ENCODE results near the gene SEMA3F. TPM values are rescaled to one million over a fixed set of nuclear protein-coding genes. Genes with fewer than 3 reads are reported as not detected.
A peak's percentile ranks its signal among the peaks of the same experiment; 100 is the strongest.

SEMA3F gene
- total RNA-seq, 1 donor from 2014 or later: 0.21 TPM

- Mint-ChIP-seq H3K9me3 (no peaks in the 10 kb centered on the region), H3K4me1 (ENCODE audit: low read depth) (no peaks in the 10 kb centered on the region), H3K27me3 (ENCODE audit: insufficient read depth) (peaks cover 44% of the 10 kb centered on the region), H3K27ac (peak overlapping the region; percentile 21), H3K4me3 (peak overlapping the region; percentile 81), H3K36me3 (ENCODE audit: low read depth) (no peaks in the 10 kb centered on the region)
- no peak for DNase-seq (ENCODE audit: low spot score)
- intact Hi-C loops (cut with micrococcal nuclease): loop anchor here (2.0 kb wide), 2 partner anchors 13 to 33 kb away; no protein-coding TSS in a partner anchor
These were observed 1.2 kb upstream of the SEMA3F start for GRCh38 chr3:50153782-50154475.

GRCh38 chr3:50154476-50154839 lies 666 bp upstream of the SEMA3F start:
- no peak for DNase-seq (ENCODE audit: low spot score)
- Mint-ChIP-seq H3K4me1 (ENCODE audit: low read depth) (no peaks in the 10 kb centered on the region), H3K27me3 (ENCODE audit: insufficient read depth) (peaks cover 47% of the 10 kb centered on the region), H3K4me3 (peak overlapping the region; percentile 81), H3K9me3 (no peaks in the 10 kb centered on the region), H3K27ac (no peak overlapping the region), H3K36me3 (ENCODE audit: low read depth) (no peaks in the 10 kb centered on the region)
- intact Hi-C loops (cut with micrococcal nuclease): loop anchor here (2.0 kb wide), 2 partner anchors 14 to 34 kb away; no protein-coding TSS in a partner anchor

DNA sequence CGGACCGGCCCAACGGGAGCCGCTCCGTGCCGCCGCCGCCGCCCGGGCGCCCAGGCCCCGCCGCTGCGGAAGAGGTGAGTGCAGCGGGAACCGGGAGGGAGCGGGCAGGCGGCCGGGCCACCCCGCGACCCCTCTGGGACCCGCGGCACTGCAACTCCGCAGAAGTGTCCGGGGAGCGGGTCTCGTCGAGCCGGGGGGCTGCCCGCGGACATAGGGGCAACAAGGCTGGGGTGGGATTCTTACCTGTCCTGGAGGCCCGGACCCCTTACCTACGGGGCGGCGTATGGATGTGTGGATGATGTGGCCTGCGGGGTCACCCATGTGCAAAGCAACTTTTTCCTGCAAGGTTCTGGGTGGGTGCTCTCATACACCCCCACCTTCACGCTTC lies 361 bp downstream of the SEMA3F start:
- Mint-ChIP-seq H3K9me3 (no peaks in the 10 kb centered on the region), H3K27ac (no peak overlapping the region), H3K36me3 (ENCODE audit: low read depth) (no peaks in the 10 kb centered on the region), H3K27me3 (ENCODE audit: insufficient read depth) (peaks cover 43% of the 10 kb centered on the region), H3K4me1 (ENCODE audit: low read depth) (no peaks in the 10 kb centered on the region), H3K4me3 (peak overlapping the region; percentile 79)
- intact Hi-C loops (cut with micrococcal nuclease): loop anchor here (1.0 to 2.0 kb wide), 5 partner anchors 15 to 80 kb away; partner anchors contain the start of gene RBM5
- no peak for DNase-seq (ENCODE audit: low spot score)

- Mint-ChIP-seq H3K36me3 (ENCODE audit: low read depth) (no peaks in the 10 kb centered on the region), H3K4me3 (peak overlapping the region; percentile 79), H3K9me3 (no peaks in the 10 kb centered on the region), H3K4me1 (ENCODE audit: low read depth) (no peaks in the 10 kb centered on the region), H3K27ac (no peak overlapping the region), H3K27me3 (ENCODE audit: insufficient read depth) (peaks cover 43% of the 10 kb centered on the region)
- DNase-seq (ENCODE audit: low spot score): no peak
- intact Hi-C loops (cut with micrococcal nuclease): loop anchor here (1.0 to 2.0 kb wide), 5 partner anchors 15 to 79 kb away; partner anchors contain the start of gene RBM5
These were observed 767 bp downstream of the SEMA3F start for GRCh38 chr3:50155891-50156290.

DNA sequence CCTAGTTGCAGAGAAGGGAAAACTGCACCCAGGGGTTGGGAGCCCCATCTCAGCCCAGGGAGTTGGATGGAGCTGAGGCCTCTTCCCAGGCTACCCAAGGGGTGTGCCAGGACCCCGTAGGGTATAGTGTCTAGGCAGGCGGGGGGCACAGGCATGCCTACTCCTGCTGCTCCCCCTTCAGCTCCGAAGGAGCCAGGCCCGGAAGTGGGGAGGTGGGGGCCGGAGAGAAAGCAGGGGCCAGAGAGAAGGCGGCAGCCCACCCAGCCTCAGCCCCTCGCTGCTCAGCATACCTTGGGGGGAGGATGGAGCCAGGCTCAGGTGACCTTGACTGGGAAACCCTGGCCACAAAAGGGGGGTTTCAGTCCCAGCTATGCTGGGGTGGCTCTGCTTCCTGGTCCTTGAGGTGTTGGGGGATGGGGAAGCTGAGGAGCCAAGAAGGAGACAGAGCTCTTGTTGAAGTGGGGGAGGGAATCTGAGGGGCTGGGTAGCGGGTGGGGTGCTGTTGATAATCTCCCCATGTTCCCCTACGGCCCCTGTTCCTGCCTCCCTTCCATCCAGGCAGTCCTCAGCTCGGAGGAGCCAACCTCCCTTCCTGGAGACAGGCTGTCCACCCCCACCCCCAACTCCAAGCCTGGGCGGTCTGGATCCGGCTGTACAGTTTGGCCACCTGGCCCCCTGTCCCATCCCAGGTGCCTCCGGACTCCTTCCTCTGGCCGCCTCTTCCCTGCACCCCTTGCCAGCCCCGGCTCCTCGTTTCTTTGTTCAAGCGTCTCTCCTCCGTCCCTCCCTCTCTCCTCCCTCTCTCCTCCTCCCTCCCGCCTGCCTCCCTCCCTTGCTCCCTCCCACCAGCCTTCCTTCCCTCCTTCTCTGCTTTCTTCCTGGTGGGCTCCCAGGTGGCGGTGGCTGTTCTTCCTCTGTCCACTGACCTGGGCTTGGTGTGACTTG lies 1.7 kb downstream of the SEMA3F start:
- intact Hi-C loops (cut with micrococcal nuclease): no loop called here
- Mint-ChIP-seq H3K36me3 (ENCODE audit: low read depth) (no peaks in the 10 kb centered on the region), H3K9me3 (no peaks in the 10 kb centered on the region), H3K27me3 (ENCODE audit: insufficient read depth) (peaks cover 43% of the 10 kb centered on the region), H3K27ac (no peak overlapping the region), H3K4me3 (peak overlapping the region; percentile 56), H3K4me1 (ENCODE audit: low read depth) (no peaks in the 10 kb centered on the region)
- DNase-seq (ENCODE audit: low spot score): no peak

DNA sequence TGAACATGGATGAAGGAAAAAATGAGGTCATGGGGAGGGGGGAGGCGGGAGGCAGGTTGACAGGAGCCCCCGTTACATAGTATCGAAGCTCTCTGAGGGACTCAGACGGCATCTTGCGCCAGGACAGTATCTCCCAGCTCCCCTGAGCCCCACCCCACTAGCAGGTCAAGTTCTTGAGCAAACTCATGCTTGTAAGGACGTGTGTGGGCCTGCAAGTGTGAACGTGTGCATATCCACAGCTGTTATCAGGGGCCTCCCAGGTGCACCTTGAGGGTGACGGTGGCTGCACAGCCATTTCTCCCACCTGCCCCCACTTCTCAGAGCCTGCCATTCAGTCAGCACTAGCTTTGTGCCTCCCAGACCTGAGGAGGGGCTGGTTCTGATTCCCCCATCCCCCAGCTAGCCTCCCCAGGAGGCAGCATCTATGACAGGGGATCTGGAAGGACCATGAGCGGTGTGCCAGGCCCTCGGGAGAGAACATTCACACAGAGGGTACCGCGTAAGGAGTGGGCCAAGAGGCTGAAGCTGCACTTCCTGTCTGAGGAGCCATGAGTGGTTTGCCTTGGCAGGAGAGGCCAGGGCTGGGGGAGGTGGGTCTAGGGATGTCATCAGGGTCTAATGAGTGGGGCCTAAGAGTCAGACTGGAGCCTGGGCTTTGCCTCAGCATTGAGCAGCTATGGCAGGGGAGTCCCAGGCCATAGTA lies 2.9 kb downstream of the SEMA3F start:
- Mint-ChIP-seq H3K36me3 (ENCODE audit: low read depth) (no peaks in the 10 kb centered on the region), H3K27ac (no peak overlapping the region), H3K4me1 (ENCODE audit: low read depth) (no peaks in the 10 kb centered on the region), H3K4me3 (peak overlapping the region; percentile 56), H3K27me3 (ENCODE audit: insufficient read depth) (peaks cover 44% of the 10 kb centered on the region), H3K9me3 (no peaks in the 10 kb centered on the region)
- no peak for DNase-seq (ENCODE audit: low spot score)
- intact Hi-C loops (cut with micrococcal nuclease): no loop called here

GRCh38 chr3:50158530-50159146 lies 3.5 kb downstream of the SEMA3F start:
- intact Hi-C loops (cut with micrococcal nuclease): no loop called here
- Mint-ChIP-seq H3K36me3 (ENCODE audit: low read depth) (no peaks in the 10 kb centered on the region), H3K4me3 (no peak overlapping the region), H3K4me1 (ENCODE audit: low read depth) (no peaks in the 10 kb centered on the region), H3K27me3 (ENCODE audit: insufficient read depth) (peaks cover 38% of the 10 kb centered on the region), H3K27ac (no peak overlapping the region), H3K9me3 (no peaks in the 10 kb centered on the region)
- no peak for DNase-seq (ENCODE audit: low spot score)

- Mint-ChIP-seq H3K4me1 (ENCODE audit: low read depth) (no peaks in the 10 kb centered on the region), H3K4me3 (no peak overlapping the region), H3K9me3 (no peaks in the 10 kb centered on the region), H3K36me3 (ENCODE audit: low read depth) (no peaks in the 10 kb centered on the region), H3K27ac (no peak overlapping the region), H3K27me3 (ENCODE audit: insufficient read depth) (peaks cover 30% of the 10 kb centered on the region)
- intact Hi-C loops (cut with micrococcal nuclease): no loop called here
- DNase-seq (ENCODE audit: low spot score): no peak
These were observed 5.4 kb downstream of the SEMA3F start for GRCh38 chr3:50160561-50160983.

DNA sequence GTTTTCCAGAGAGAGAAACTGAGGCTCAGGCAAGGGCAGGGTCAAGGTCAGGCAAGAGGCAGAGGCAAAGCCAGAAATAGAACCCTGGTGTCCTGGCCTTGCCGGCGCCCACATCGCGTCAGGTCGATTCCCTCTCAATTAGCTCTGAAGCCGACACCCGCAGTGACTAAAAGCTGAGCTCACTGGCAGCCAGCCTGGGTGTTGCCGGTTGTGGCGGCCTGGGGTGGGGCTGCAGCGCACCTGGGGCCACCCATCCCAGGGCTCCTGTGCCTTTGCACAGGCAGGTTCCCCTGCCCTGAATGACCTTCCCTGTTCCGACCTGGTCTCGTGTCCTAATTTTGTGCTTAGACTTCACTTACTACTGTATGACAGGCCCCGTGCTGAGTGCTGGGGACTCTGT lies 6.2 kb downstream of the SEMA3F start:
- H3K9me3 Mint-ChIP-seq: no peaks in the 10 kb centered on the region
- intact Hi-C loops (cut with micrococcal nuclease): no loop called here
- no peaks in the 10 kb centered on the region for H3K4me1 Mint-ChIP-seq (ENCODE audit: low read depth)
- DNase-seq (ENCODE audit: low spot score): no peak
- peaks cover 23% of the 10 kb centered on the region for H3K27me3 Mint-ChIP-seq (ENCODE audit: insufficient read depth)
- H3K27ac Mint-ChIP-seq: no peak overlapping the region
- H3K4me3 Mint-ChIP-seq: no peak overlapping the region
- no peaks in the 10 kb centered on the region for H3K36me3 Mint-ChIP-seq (ENCODE audit: low read depth)

DNA sequence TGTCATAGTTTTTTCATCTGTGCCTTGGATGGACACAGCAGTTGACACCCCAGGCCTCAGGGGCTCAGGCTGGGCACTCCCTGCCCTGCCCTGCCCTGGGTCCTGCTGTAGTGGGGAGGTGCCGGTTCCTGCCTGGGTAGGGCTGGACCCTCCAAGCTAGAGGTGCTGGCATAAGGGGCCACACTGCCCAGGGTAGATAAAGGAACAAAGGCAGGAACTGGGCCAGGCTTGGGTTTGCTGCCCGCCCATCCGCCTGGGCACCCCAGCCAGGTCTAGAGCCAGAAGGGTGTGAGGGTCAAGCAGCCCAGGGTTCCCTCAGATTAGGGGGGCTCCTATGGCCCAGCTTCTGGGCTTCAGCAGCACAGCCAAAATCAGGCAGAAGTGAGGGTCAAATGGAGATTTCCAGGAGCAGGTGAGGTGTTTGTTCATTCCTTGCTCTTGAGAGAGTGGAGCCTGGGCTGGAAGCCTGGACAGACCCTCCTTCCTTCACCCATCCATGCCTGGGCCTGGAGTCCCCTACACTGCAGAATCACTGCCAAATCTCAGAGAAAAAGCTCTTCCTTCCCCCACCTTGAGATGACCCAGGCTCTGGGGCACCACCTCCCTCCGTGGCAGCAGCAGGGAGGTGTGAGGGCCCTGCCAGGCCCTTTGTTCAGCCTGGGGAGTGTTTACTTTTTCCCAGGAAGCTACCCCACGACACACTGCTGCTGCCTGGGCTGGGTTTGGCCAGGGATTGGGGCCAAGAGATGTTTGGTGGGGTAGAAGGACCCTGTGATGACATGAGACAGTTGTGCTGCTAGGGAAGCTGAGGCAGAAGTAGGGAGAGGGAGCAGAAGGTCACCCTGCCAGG lies 7.1 kb downstream of the SEMA3F start:
- no peak for DNase-seq (ENCODE audit: low spot score)
- Mint-ChIP-seq H3K36me3 (ENCODE audit: low read depth) (no peaks in the 10 kb centered on the region), H3K4me1 (ENCODE audit: low read depth) (no peaks in the 10 kb centered on the region), H3K27me3 (ENCODE audit: insufficient read depth) (peaks cover 17% of the 10 kb centered on the region), H3K27ac (no peak overlapping the region), H3K4me3 (no peak overlapping the region), H3K9me3 (no peaks in the 10 kb centered on the region)
- intact Hi-C loops (cut with micrococcal nuclease): no loop called here

DNA sequence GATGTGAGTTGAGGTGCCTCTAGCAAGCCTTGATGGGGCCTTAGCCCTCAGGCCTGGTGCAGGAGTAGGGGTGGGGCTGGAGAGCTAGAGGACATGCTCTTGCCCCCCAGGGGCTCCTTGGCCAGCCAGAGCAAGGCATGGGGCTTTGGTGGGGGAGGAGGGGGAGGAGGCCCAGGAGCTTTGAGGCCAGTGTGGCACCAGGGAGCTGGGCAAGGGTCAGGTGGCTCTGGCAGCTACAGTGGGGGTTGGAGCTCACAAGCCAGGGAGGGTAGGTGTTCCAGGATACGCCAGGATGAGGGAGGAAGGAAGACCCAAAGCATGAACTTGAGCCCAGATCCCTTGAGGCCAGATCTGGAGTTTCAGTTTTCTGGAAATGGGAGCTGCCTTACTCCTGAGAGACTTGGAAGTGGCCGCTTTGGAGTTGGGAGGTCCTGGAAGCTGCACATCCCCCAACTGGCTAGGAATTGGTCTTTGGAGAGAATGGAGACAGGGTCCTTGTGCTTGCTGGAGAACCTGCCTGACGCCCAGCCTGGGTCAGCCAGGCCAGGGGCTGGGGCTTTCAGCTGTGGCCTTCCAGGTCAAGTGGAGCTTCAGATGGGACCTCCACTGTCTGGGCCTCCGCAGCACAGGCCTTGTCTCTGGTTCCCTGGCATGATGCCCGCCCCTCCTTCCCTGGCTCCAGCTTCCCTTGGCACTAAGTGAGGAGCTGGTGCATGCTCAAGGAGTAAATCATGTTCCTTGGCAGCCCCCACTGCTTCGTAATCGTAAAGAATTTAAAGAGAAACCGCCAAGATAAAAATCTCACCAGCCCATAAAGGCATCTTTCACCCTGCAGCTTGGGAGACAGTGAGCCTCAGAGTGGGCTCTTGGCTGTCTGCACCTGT lies 8.7 kb downstream of the SEMA3F start:
- intact Hi-C loops (cut with micrococcal nuclease): no loop called here
- no peak overlapping the region for H3K27ac Mint-ChIP-seq
- H3K36me3 Mint-ChIP-seq (ENCODE audit: low read depth): no peaks in the 10 kb centered on the region
- DNase-seq (ENCODE audit: low spot score): no peak
- no peaks in the 10 kb centered on the region for H3K9me3 Mint-ChIP-seq
- no peaks in the 10 kb centered on the region for H3K4me1 Mint-ChIP-seq (ENCODE audit: low read depth)
- no peak overlapping the region for H3K4me3 Mint-ChIP-seq
- peaks cover 6% of the 10 kb centered on the region for H3K27me3 Mint-ChIP-seq (ENCODE audit: insufficient read depth)

Data from activated T-helper 1 cell treated with anti-CD3 and anti-CD28 coated beads, Interleukin-12 subunit alpha, Interleukin-12 subunit beta, Interleukin-2, Interleukin-4 antibody, amounts not matched to agents 30 ng/mL and 10 ng/mL and 1 ng/mL, durations not matched to agents 14 hours and 24 hours and 36 hours (primary cell).